ENCODE results near the gene PAQR7. TPM values are rescaled to one million over a fixed set of nuclear protein-coding genes. Genes with fewer than 3 reads are reported as not detected.

Gene PAQR7
- total and polyA plus RNA-seq, 11 donors, result 1.1 to 5.7 (median 2.0) TPM

GRCh38 chr1:25858906-25859789, 16.4 kb downstream of the PAQR7 start, which contains the start of gene AUNIP:
AUNIP (minus strand) TSS chr1:25859457; CDS start chr1:25859357, 100 bp downstream.
- TF ChIP-seq POLR2A (IDR thresholded peaks at IDR 0.05), result peak in 1 of 2 donors; percentile 60
- TF ChIP-seq, protein P1, sequence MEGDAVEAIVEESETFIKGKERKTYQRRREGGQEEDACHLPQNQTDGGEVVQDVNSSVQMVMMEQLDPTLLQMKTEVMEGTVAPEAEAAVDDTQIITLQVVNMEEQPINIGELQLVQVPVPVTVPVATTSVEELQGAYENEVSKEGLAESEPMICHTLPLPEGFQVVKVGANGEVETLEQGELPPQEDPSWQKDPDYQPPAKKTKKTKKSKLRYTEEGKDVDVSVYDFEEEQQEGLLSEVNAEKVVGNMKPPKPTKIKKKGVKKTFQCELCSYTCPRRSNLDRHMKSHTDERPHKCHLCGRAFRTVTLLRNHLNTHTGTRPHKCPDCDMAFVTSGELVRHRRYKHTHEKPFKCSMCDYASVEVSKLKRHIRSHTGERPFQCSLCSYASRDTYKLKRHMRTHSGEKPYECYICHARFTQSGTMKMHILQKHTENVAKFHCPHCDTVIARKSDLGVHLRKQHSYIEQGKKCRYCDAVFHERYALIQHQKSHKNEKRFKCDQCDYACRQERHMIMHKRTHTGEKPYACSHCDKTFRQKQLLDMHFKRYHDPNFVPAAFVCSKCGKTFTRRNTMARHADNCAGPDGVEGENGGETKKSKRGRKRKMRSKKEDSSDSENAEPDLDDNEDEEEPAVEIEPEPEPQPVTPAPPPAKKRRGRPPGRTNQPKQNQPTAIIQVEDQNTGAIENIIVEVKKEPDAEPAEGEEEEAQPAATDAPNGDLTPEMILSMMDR (IDR thresholded peaks at IDR 0.05), result no peak
- intact Hi-C loops (cut with DNase I), result no loop called here
- 2% methylated on average over 74 to 77 of the region's 77 CpGs for WGBS, 4 donors

GRCh38 chr1:25858494-25858893, 17.0 kb downstream of the PAQR7 start:
- 49 to 55% (median 54%) methylated on average over 7 of the region's 7 CpGs for WGBS, 4 donors
- no peak for ATAC-seq

More at GRCh38 chr1:25858906-25859789, 16.4 kb downstream of the PAQR7 start, which contains the start of gene AUNIP:
- ATAC-seq (peak; percentile 91 to 98 (median 98)), DNase-seq (peak; percentile 89 to 92 (median 90))
- H3K9me3 ChIP-seq, result no peaks in the 10 kb centered on the region
- H3K27ac ChIP-seq, result peak within 1 kb of the TSS in 11 of 12 donors; percentile 29 to 90 (median 68)
- peaks cover 0 to 32% (median 8%) of the 10 kb centered on the region in 12 donors for H3K4me1 ChIP-seq
- H3K36me3 ChIP-seq, result peaks cover 0 to 9% (median 0%) of the 10 kb centered on the region in 9 donors
- no peaks in the 10 kb centered on the region for H3K27me3 ChIP-seq
- H3K4me3 ChIP-seq, result peak within 1 kb of the TSS; percentile 3 to 68 (median 54)

GRCh38 chr1:25856856-25857255, 18.7 kb downstream of the PAQR7 start:
- DNase-seq (no peak), ATAC-seq (no peak)
- Histone ChIP-seq H3K4me3 (no peak overlapping the region), H3K27me3 (no peaks in the 10 kb centered on the region), H3K27ac (no peak overlapping the region), H3K36me3 (no peaks in the 10 kb centered on the region), H3K9me3 (no peaks in the 10 kb centered on the region), H3K4me1 (peaks cover 0 to 29% (median 8%) of the 10 kb centered on the region in 12 donors)
- intact Hi-C loops (cut with DNase I), result no loop called here
- TF ChIP-seq, protein P1 (IDR thresholded peaks at IDR 0.05), result no peak
- TF ChIP-seq POLR2A (IDR thresholded peaks at IDR 0.05), result no peak
- 88 to 94% (median 90%) methylated on average over 11 of the region's 11 CpGs for WGBS, 4 donors

More at GRCh38 chr1:25858494-25858893, 17.0 kb downstream of the PAQR7 start:
- no peaks in the 10 kb centered on the region for H3K9me3 ChIP-seq
- H3K4me3 ChIP-seq, result peak overlapping the region in 6 of 12 donors; percentile 53 to 68 (median 58)
- no peaks in the 10 kb centered on the region for H3K27me3 ChIP-seq
- DNase-seq, result no peak
- intact Hi-C loops (cut with DNase I), result no loop called here
- no peak overlapping the region for H3K27ac ChIP-seq
- H3K4me1 ChIP-seq, result peaks cover 0 to 32% (median 8%) of the 10 kb centered on the region in 12 donors
- H3K36me3 ChIP-seq, result peaks cover 0 to 8% (median 0%) of the 10 kb centered on the region in 9 donors
- TF ChIP-seq POLR2A (IDR thresholded peaks at IDR 0.05), result no peak
- TF ChIP-seq, protein P1 (IDR thresholded peaks at IDR 0.05), result no peak

DNA sequence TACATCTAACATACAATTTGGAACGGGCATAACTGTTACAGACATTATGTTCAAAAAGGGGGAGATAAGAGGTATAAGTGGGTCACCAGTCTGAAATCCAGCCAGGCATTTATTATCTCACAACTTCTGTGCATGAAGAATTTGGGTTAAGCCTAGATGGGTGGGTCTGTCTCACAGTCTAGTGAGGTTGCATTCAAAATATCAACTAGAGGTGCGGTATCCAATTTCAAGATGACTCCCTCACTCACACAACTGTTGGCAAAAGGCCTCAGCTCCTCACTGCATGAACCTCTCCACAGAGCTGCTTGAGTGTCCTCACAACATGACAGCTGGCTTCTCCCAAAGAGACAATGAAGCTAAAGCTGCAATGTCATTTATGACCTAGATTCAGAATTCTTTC, 21.0 kb downstream of the PAQR7 start:
- DNase-seq, result no peak
- intact Hi-C loops (cut with DNase I), result no loop called here
- WGBS, 4 donors, result 80 to 87% (median 82%) methylated on average over 2 of the region's 2 CpGs
- Histone ChIP-seq H3K27me3 (no peaks in the 10 kb centered on the region), H3K4me1 (peaks cover 0 to 9% (median 7%) of the 10 kb centered on the region in 12 donors), H3K4me3 (no peak overlapping the region), H3K9me3 (no peaks in the 10 kb centered on the region), H3K27ac (no peak overlapping the region), H3K36me3 (no peaks in the 10 kb centered on the region)
- TF ChIP-seq POLR2A (IDR thresholded peaks at IDR 0.05), result no peak
- TF ChIP-seq, protein P1 (IDR thresholded peaks at IDR 0.05), result no peak
- ATAC-seq, result no peak

Measured in heart left ventricle (tissue), 16 donors.